Measurements from ENCODE around the gene PPP2R5D. TPM values are rescaled to one million over a fixed set of nuclear protein-coding genes. Genes with fewer than 3 reads are reported as not detected.

Gene PPP2R5D
- total and polyA plus RNA-seq, 9 of the 15 experiments (the other 6 are each of a cell fraction or from before 2014, with no cell fraction given): 1.3 to 96.1 (median 38.4) TPM

GRCh38 chr6:43013843-43014433 is 29.6 kb downstream of the PPP2R5D start, which contains the start of the genes KLHDC3 and MEA1 (continued):
- no peak for TF ChIP-seq PRDM10 (IDR thresholded peaks at IDR 0.05; ENCODE audit: partially characterized antibody)
- TF ChIP-seq ELF1 (tag; IDR thresholded peaks at IDR 0.05): peak; percentile 88
- no peak for TF ChIP-seq ZBTB49 (CRISPR knock-in tag; IDR thresholded peaks at IDR 0.05; ENCODE audit: borderline replicate concordance)
- no peak for TF ChIP-seq GTF3C2 (IDR thresholded peaks at IDR 0.05; ENCODE audit: borderline replicate concordance, extremely low read depth, insufficient read length)
- peak; percentile 38; the same call in 1 of the 2 replicates for TF ChIP-seq ESRRA (IDR thresholded peaks at IDR 0.05; ENCODE audit: borderline replicate concordance, low read depth)
- TF ChIP-seq ZNF3 (CRISPR knock-in tag; IDR thresholded peaks at IDR 0.05): no peak
- no peak for TF ChIP-seq PCBP2 (IDR thresholded peaks at IDR 0.05; ENCODE audit: low read depth, low read length, poor library complexity, severe bottlenecking)
- TF ChIP-seq KAT7 (CRISPR knock-in tag; IDR thresholded peaks at IDR 0.05; ENCODE audit: borderline replicate concordance): no peak
- TF ChIP-seq CEBPB (tag; IDR thresholded peaks at IDR 0.05): no peak

Data from K562 (cell line).